Upper lobe of left lung (tissue), 6 donors: ENCODE results near the gene KCNH3. TPM values are rescaled to one million over a fixed set of nuclear protein-coding genes. Genes with fewer than 3 reads are reported as not detected.
"Not testable (repeated sequence)": the region's sequence is repeated elsewhere in the genome, so short reads cannot be mapped to it uniquely, and the experiment has no call there.

Experiments
- ATAC-seq, 2 donors: fragments of 200-7000 bp; cut with Tn5 transposase; one replicate each; pipeline ENCODE4 v1.9.1; 2022; ENCODE audit warnings: mild to moderate bottlenecking in 2 of 2, moderate library complexity in 2 of 2; ENCODE audit not compliant: low FRiP score in 2 of 2
- DNase-seq, 2 donors: peaks; one replicate each; pipeline ENCODE4 v3.0.0-alpha.2; 2019 to 2020
- H3K27ac ChIP-seq, 4 donors: fragments of 200-600 bp; sonication (generic); one replicate each; pipeline ENCODE4 v1.5.1; 2016 to 2019
- H3K27me3 ChIP-seq, 4 donors: fragments of 200-600 bp; sonication (generic); one replicate each; pipeline ENCODE4 v1.5.1; 2017 to 2019
- H3K36me3 ChIP-seq, 4 donors: fragments of 200-600 bp; sonication (generic); one replicate each; pipeline ENCODE4 v1.5.1; 2016 to 2019
- H3K4me1 ChIP-seq, 4 donors: fragments of 200-600 bp; sonication (generic); one replicate each; pipeline ENCODE4 v1.5.1; 2018 to 2019
- H3K4me3 ChIP-seq, 4 donors: fragments of 200-600 bp; sonication (generic); one replicate each; pipeline ENCODE4 v1.5.1; 2017 to 2019; ENCODE audit warnings: mild to moderate bottlenecking in 2 of 4, moderate library complexity in 1 of 4
- H3K9me3 ChIP-seq, 4 donors: fragments of 200-600 bp; sonication (generic); one replicate each; pipeline ENCODE4 v1.5.1; 2018 to 2019
- CTCF ChIP-seq, 6 experiments: fragments of 450-650 bp in 4 of 6; fragments of 200-600 bp in 2 of 6; sonication (generic) in 2 of 6; IDR thresholded peaks; one replicate each; pipeline ENCODE4 v1.5.1; 2016 to 2019; ENCODE audit warnings: antibody characterized with exemption in 6 of 6
- EP300 ChIP-seq, 4 donors: sonication (generic); formaldehyde crosslinking; IDR thresholded peaks; one replicate each; pipeline ENCODE4 v1.5.1; 2017; ENCODE audit warnings: antibody characterized with exemption in 4 of 4, control low read depth in 2 of 4
- POLR2A ChIP-seq, 4 donors: fragments of 450-650 bp; IDR thresholded peaks; one replicate each; pipeline ENCODE4 v1.5.1; 2016 to 2017; ENCODE audit warnings: antibody characterized with exemption in 4 of 4, mild to moderate bottlenecking in 2 of 4
- POLR2AphosphoS5 ChIP-seq, 2 donors: sonication (generic); formaldehyde crosslinking; IDR thresholded peaks; one replicate each; pipeline ENCODE4 v1.5.1; 2017; ENCODE audit warnings: antibody characterized with exemption in 2 of 2
- WGBS, 2 donors: methylation state at CpG; one replicate each; pipeline ENCODE4 v1.1.5; 2017 to 2018; 5-methylcytosine and 5-hydroxymethylcytosine counted together
- total RNA-seq, 6 donors: library from RNA; depleted of rRNA in 4 of 6; stranded (reverse); fragments of >200 nt in 4 of 6; gene quantifications; one replicate each; pipeline versions ENCODE4 v1.1.0 to v1.2.1, GENCODE V29; 2016 to 2021
- donor health status: DM: no; HTN: no; CAD: no; lungs with moderate emphysema.
- donor health status: DM: no; HTN: yes; CAD: no; lungs with severe emphysema.

KCNH3 gene
- total RNA-seq, 6 donors from 2014 or later, result 0.37 to 19.9 (median 2.5) TPM

- no peaks in the 10 kb centered on the region for H3K27me3 ChIP-seq
- H3K9me3 ChIP-seq, result no peaks in the 10 kb centered on the region
- 36 to 53% methylated on average over 5 of the region's 5 CpGs for WGBS, 2 donors
- H3K4me3 ChIP-seq, result peak overlapping the region in 1 of 4 donors; percentile 4
- peaks cover 0 to 12% (median 0%) of the 10 kb centered on the region in 4 donors for H3K36me3 ChIP-seq
- peaks cover 0 to 9% (median 1%) of the 10 kb centered on the region in 4 donors for H3K4me1 ChIP-seq
- TF ChIP-seq POLR2A (IDR thresholded peaks at IDR 0.05), result no peak
- no peak for TF ChIP-seq EP300 (IDR thresholded peaks at IDR 0.05)
- no peak for TF ChIP-seq POLR2AphosphoS5 (IDR thresholded peaks at IDR 0.05)
- no peak for TF ChIP-seq CTCF (IDR thresholded peaks at IDR 0.05)
- DNase-seq, result no peak
- ATAC-seq, result no peak
- peak overlapping the region in 1 of 4 donors; percentile 31 for H3K27ac ChIP-seq
Measured at GRCh38 chr12:49503674-49504180, 35.1 kb upstream of the KCNH3 start.

- Histone ChIP-seq H3K4me3 (no peak overlapping the region), H3K9me3 (no peaks in the 10 kb centered on the region), H3K36me3 (peaks cover 0 to 4% (median 0%) of the 10 kb centered on the region in 4 donors), H3K27me3 (no peaks in the 10 kb centered on the region), H3K4me1 (peaks cover 0 to 9% (median 1%) of the 10 kb centered on the region in 4 donors), H3K27ac (no peak overlapping the region)
- TF ChIP-seq CTCF (IDR thresholded peaks at IDR 0.05) (no peak), POLR2AphosphoS5 (IDR thresholded peaks at IDR 0.05) (no peak), POLR2A (IDR thresholded peaks at IDR 0.05) (no peak), EP300 (IDR thresholded peaks at IDR 0.05) (no peak)
- ATAC-seq, result no peak
- no peak for DNase-seq
Measured at GRCh38 chr12:49505672-49506071, 33.2 kb upstream of the KCNH3 start.

- ATAC-seq, result peak in 1 of 2 donors; percentile 61
Measured at GRCh38 chr12:49507139-49507538, 31.7 kb upstream of the KCNH3 start.

GRCh38 chr12:49509681-49510080 is 29.1 kb upstream of the KCNH3 start:
- not testable (repeated sequence) for H3K27me3 ChIP-seq, H3K27ac ChIP-seq, H3K9me3 ChIP-seq, H3K36me3 ChIP-seq, ATAC-seq, DNase-seq, H3K4me1 ChIP-seq, H3K4me3 ChIP-seq
- 84 to 93% methylated on average over 8 of the region's 8 CpGs for WGBS, 2 donors

More at GRCh38 chr12:49507139-49507538, 31.7 kb upstream of the KCNH3 start:
- Histone ChIP-seq H3K27me3 (no peaks in the 10 kb centered on the region), H3K4me3 (no peak overlapping the region), H3K9me3 (no peaks in the 10 kb centered on the region), H3K36me3 (peaks cover 0 to 4% (median 0%) of the 10 kb centered on the region in 4 donors), H3K27ac (no peak overlapping the region), H3K4me1 (peaks cover 0 to 9% (median 1%) of the 10 kb centered on the region in 4 donors)
- DNase-seq, result no peak
- no peak for TF ChIP-seq POLR2A (IDR thresholded peaks at IDR 0.05)
- no peak for TF ChIP-seq POLR2AphosphoS5 (IDR thresholded peaks at IDR 0.05)
- no peak for TF ChIP-seq CTCF (IDR thresholded peaks at IDR 0.05)
- TF ChIP-seq EP300 (IDR thresholded peaks at IDR 0.05), result no peak
- 91 to 94% methylated on average over 4 of the region's 4 CpGs for WGBS, 2 donors

GRCh38 chr12:49511410-49511809 is 27.4 kb upstream of the KCNH3 start:
- no peak for ATAC-seq
- no peak for TF ChIP-seq EP300 (IDR thresholded peaks at IDR 0.05)

GRCh38 chr12:49512546-49512945 is 26.3 kb upstream of the KCNH3 start:
- Histone ChIP-seq H3K4me3 (no peak overlapping the region), H3K4me1 (no peaks in the 10 kb centered on the region), H3K36me3 (no peaks in the 10 kb centered on the region), H3K27ac (no peak overlapping the region), H3K27me3 (no peaks in the 10 kb centered on the region), H3K9me3 (no peaks in the 10 kb centered on the region)
- 76 to 90% methylated on average over 1 of the region's 1 CpG for WGBS, 2 donors
- DNase-seq (no peak), ATAC-seq (no peak)
- no peak for TF ChIP-seq POLR2AphosphoS5 (IDR thresholded peaks at IDR 0.05)
- TF ChIP-seq EP300 (IDR thresholded peaks at IDR 0.05), result no peak
- TF ChIP-seq CTCF (IDR thresholded peaks at IDR 0.05), result no peak
- no peak for TF ChIP-seq POLR2A (IDR thresholded peaks at IDR 0.05)

More at GRCh38 chr12:49511410-49511809, 27.4 kb upstream of the KCNH3 start:
- no peak overlapping the region for H3K4me3 ChIP-seq
- H3K4me1 ChIP-seq, result no peaks in the 10 kb centered on the region
- no peaks in the 10 kb centered on the region for H3K27me3 ChIP-seq
- no peaks in the 10 kb centered on the region for H3K9me3 ChIP-seq
- no peaks in the 10 kb centered on the region for H3K36me3 ChIP-seq
- H3K27ac ChIP-seq, result no peak overlapping the region
- no peak for DNase-seq
